ENCODE results near the gene ENDOV.

Gene ENDOV

DNA sequence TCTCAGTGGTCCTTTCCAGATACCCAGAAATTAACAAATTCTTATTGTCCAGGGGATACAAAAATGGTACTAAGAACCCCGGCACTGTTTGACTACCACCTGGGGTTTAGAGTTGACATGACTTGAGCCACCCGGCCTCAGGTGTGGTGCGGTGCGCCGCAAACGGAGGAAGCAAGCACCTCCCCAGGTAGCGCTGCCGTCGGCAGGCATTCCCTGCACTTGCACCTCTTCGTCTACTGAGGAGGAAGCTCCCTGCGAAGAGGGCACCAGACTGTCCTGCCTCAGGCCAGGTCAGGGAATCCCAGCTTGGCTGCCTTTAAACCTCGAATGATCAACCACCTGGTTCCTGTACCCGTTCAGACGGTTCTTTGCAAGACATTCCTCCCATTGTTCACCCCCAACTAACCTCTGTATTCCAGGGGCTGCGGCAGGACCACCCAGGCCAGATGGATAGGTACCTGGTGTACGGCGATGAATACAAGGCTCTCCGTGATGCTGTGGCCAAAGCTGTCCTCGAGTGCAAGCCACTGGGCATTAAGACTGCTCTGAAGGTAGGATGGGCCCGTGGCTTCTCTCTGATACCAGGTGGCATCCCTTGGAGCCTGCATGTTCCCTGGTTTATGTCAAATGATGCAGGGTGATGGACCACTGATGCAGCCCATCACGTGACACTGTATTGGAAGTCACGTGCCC lies 40.8 kb upstream of the ENDOV start:
- TF ChIP-seq CTCF (IDR thresholded peaks at IDR 0.05; ENCODE audit: insufficient read depth, low read length, missing control alignments): no peak
- H3K4me3 ChIP-seq (ENCODE audit: low read depth, low read length): no peak overlapping the region
- POLR2A ChIA-PET: no interaction called here
- CTCF ChIA-PET: no interaction called here
- DNase-seq (ENCODE audit: low read depth, low spot score): no peak

DNA sequence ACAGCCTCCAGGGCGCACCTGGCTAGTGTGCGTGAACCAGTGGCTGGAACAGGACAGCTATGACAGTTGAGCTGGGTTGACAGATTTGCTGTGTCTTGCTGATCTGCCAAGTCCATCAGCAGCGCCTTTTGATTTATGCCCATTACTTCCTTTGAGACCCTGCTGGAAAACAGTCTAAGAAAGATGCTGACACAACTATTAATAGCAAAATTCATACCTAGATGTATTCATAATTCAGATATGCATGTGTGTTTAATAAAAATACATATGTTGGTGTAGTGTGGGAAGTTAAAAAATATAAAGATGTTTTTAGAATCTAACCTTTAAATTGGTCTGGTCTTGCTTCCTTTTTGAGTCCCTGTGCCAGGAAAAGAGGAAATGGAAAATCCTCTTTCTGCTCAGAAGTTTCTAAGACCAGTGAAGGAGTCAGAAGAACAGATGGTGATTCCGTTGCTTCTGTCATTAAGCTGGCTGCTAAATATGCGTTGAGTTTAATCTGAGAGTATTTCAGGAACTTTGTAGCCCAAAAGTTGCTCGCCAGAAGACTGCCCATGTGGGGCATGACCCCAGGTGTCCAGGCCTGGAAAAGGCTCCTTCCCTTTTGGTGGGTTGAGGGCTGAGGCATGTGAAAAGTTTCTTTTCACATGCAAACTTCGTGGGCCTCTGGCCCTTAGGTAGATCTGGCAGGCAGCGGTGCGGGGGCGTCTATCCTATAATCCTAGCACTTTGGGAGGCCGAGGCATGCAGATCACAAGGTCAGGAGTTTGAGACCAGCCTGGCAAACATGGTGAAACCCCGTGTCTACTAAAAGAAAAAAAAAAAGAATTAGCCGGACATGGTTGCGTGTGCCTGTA lies 40.0 kb upstream of the ENDOV start:
- DNase-seq (ENCODE audit: low read depth, low spot score): no peak
- CTCF ChIA-PET: interaction anchor here (1.4 kb wide), 1 partner anchor 15 kb away, joined by 3 read pairs; no protein-coding TSS in a partner anchor
- TF ChIP-seq CTCF (IDR thresholded peaks at IDR 0.05; ENCODE audit: insufficient read depth, low read length, missing control alignments): no peak
- POLR2A ChIA-PET: no interaction called here
- H3K4me3 ChIP-seq (ENCODE audit: low read depth, low read length): no peak overlapping the region

DNA sequence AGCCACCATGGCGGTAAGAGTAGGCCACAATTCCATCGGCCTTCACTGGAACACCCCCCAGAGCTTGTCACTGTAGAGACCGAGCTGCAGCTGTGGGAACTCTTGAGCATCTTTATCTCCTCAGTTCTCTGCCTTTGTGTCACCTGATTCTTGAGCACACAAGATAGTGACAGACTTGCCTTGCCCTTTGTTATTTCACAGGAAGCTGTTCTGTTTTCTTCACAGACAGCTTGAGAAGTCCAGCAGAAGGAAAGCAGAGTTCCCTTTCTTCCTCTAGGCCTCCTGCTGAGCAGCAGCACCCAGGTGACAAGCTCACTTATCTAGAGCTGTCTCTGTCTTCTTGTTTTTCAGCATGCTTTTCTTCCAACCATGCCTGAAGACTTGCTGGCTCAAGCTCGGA lies 38.4 kb upstream of the ENDOV start:
- TF ChIP-seq CTCF (IDR thresholded peaks at IDR 0.05; ENCODE audit: insufficient read depth, low read length, missing control alignments): no peak
- no peak for DNase-seq (ENCODE audit: low read depth, low spot score)
- ChIA-PET POLR2A (no interaction called here), CTCF (interaction anchor here (0.7 kb wide), 1 partner anchor 15 kb away, joined by 3 read pairs; no protein-coding TSS in a partner anchor)
- H3K4me3 ChIP-seq (ENCODE audit: low read depth, low read length): no peak overlapping the region

DNA sequence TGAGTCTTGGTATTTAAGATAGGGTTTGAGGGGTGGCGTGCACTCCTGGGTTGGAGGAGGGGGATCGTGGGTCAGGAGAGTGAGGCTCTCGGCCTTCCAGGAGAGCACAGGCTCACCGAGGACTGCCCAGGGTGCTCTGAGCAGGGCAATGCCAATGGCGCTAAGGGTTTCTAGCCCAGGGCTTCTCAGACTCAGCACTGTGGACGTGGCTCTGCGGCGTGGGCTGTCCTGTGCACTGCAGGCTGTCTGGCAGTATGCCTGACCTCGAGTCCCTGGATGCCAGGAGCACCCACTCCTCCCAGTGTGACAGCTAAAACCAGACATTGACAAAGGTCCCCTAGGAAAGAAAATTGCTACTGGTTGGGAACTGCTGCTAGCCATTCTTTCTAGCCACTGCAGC lies 37.2 kb upstream of the ENDOV start:
- no peak overlapping the region for H3K4me3 ChIP-seq (ENCODE audit: low read depth, low read length)
- TF ChIP-seq CTCF (IDR thresholded peaks at IDR 0.05; ENCODE audit: insufficient read depth, low read length, missing control alignments): no peak
- POLR2A ChIA-PET: no interaction called here
- CTCF ChIA-PET: interaction anchor here (0.6 to 2.2 kb wide), 3 partner anchors 14 to 99 kb away, joined by 3 to 8 read pairs (median 4); no protein-coding TSS in a partner anchor
- no peak for DNase-seq (ENCODE audit: low read depth, low spot score)

DNA sequence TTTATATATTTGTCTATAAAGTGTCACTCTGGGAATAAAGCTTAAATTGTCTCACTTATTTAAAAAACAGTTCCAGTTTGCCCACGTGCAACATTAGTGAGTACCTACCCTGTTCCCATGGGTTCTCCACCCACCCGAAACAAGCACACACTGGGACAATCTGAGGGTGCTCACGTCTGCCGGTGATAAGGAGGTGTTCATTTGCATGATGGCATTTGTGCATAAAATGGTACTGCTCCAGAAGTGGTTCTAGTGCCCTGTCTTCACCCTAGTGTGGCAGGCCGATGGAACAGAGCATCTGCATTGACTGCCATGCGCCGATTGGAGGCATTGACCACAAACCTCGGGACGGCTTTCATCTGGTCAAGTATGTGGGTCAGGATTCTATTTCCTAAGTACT lies 35.6 kb upstream of the ENDOV start:
- CTCF ChIA-PET: interaction anchor here (1.5 to 2.2 kb wide), 3 partner anchors 10 to 18 kb away, joined by 3 to 8 read pairs (median 4); no protein-coding TSS in a partner anchor
- POLR2A ChIA-PET: interaction anchor here (0.6 kb wide), 1 partner anchor 11 kb away, joined by 3 read pairs; no protein-coding TSS in a partner anchor
- H3K4me3 ChIP-seq (ENCODE audit: low read depth, low read length): no peak overlapping the region
- DNase-seq (ENCODE audit: low read depth, low spot score): no peak
- TF ChIP-seq CTCF (IDR thresholded peaks at IDR 0.05; ENCODE audit: insufficient read depth, low read length, missing control alignments): no peak

DNA sequence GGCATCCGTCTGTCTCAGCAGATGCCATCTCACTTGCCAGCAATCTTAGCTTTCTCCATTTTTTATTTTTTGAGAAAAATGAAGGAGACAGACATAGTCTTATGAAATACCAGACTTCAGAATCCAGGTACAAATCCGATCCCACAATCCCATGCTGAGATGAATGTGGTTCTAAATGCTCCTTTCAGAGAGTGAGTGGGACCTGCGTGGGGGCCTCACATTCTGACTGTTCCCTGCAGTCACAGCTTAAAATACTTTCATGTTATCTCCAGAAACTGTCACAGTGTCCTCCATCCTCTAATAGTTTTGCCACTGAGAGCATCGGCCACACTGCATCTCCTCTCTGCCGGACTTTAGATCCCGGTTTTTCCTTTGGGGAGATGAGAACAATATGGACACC lies 34.9 kb upstream of the ENDOV start:
- H3K4me3 ChIP-seq (ENCODE audit: low read depth, low read length): no peak overlapping the region
- DNase-seq (ENCODE audit: low read depth, low spot score): no peak
- POLR2A ChIA-PET: no interaction called here
- no peak for TF ChIP-seq CTCF (IDR thresholded peaks at IDR 0.05; ENCODE audit: insufficient read depth, low read length, missing control alignments)
- CTCF ChIA-PET: interaction anchor here (1.7 to 2.2 kb wide), 2 partner anchors 11 to 17 kb away, joined by 3 to 8 read pairs; no protein-coding TSS in a partner anchor

Measured in AG04449 (cell line).